Measurements from ENCODE around the gene RABL2B. TPM values are rescaled to one million over a fixed set of nuclear protein-coding genes. Genes with fewer than 3 reads are reported as not detected.
"Not testable (repeated sequence)": the region's sequence is repeated elsewhere in the genome, so short reads cannot be mapped to it uniquely, and the experiment has no call there.

Gene RABL2B
- 28.2 TPM for total RNA-seq

DNA sequence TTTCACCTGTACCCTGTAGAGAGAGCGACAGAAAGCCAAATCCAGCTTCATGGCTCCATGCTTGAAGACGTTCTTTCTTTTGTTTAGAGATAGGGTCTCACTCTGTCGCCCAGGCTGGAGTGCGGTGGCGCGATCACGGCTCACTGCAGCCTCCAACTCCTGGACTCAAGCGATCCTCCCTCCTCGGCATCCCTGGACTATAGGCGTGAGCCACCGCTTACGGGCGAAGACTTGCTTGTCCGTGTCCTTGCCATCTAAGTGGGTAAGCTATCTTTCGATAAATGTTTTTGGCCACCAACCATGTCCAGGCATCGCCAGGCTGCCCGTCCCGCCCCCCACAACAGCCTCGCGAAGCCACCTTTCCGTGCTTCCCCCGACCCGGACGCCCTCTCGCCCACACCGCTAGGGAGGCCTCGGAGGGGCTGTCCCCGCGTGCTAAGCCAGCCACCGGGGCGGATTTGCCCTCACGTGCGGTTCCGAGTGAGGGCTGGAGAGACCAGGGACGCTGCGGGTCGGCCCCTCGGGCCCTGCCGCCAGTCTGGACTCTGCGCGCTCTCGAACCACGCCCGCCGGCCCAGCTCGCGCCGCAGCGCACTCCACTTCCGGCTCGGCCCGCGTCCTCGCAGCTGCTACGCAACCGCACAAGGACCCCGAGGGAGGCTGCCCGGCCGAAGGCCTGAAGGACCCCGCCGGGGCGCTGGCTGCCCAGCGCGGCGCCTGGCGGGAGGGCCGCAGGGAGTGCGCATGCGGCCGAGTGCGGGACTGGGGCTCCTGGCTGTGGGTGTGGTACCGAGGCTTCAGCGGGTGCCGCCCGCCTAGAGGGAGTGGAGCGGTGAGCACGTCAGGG is at the start of gene RABL2B:
TSS of gene RABL2B (minus strand) at position 604 of the 847 bp plus-strand sequence. CDS start 1,342 bp downstream, outside the sequence.
- H3K27me3 ChIP-seq; H3K4me1 ChIP-seq; H3K9me3 ChIP-seq; H3K27ac ChIP-seq; intact Hi-C loops (cut with DNase I); H3K36me3 ChIP-seq: not testable (repeated sequence)
- peak; percentile 89 to 98 for DNase-seq (ENCODE audit: extremely low spot score in 2 of 2)
- H3K4me3 ChIP-seq, result peak within 1 kb of the TSS; percentile 51 to 53
- peak in 1 of 2 donors; percentile 54 for TF ChIP-seq POLR2AphosphoS5 (IDR thresholded peaks at IDR 0.05; ENCODE audit: insufficient read depth in 1 of 2, low read depth in 1 of 2)

DNA sequence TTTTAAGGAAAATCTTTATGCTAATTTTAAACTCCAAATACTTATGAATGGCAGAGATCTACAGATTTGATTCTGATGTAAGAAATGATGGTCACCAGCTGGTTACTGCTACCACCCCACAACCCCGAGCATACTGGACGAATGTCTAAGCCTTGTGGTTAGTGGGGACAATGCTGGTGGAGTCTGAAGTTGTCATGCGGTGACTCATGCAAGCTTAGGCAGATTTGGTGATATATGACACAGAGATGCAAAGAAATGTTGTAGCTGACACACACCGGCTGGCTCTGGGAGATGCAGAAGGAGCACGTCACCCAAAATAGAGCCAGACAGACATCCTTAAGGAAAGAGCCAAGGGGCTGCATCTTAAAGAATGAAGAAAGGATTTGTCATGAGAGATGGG is 3.5 kb upstream of the RABL2B start:
- H3K4me3 ChIP-seq; H3K4me1 ChIP-seq; H3K27ac ChIP-seq; DNase-seq (ENCODE audit: extremely low spot score in 2 of 2); H3K36me3 ChIP-seq; H3K27me3 ChIP-seq; intact Hi-C loops (cut with DNase I); H3K9me3 ChIP-seq: not testable (repeated sequence)

DNA sequence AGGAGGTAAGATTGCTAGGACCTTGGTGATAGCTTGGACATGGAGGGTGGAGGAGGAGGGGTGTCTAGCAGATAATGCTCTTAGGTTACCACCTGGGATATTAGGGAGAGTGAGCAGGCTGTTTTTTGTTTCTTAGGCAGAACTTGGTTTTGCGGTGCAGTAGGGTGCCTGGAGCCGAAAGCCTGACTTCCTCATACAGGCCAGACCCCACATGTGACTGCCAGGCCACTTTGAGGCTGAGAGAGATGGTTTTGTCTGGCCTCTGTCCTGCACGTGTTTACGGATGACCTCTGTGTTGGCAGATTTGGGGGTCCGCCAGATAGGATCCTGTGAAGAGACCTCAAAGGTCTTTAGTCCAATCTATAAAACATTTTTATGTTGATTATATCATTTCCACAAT is 1.9 kb upstream of the RABL2B start:
- H3K36me3 ChIP-seq; H3K27me3 ChIP-seq; DNase-seq (ENCODE audit: extremely low spot score in 2 of 2); H3K4me3 ChIP-seq; H3K4me1 ChIP-seq; H3K9me3 ChIP-seq; intact Hi-C loops (cut with DNase I); H3K27ac ChIP-seq: not testable (repeated sequence)

GRCh38 chr22:50783880-50784276 is 442 bp upstream of the RABL2B start:
- intact Hi-C loops (cut with DNase I); H3K27ac ChIP-seq; DNase-seq (ENCODE audit: extremely low spot score in 2 of 2); H3K27me3 ChIP-seq; H3K36me3 ChIP-seq; H3K4me1 ChIP-seq; H3K9me3 ChIP-seq: not testable (repeated sequence)
- H3K4me3 ChIP-seq, result peak overlapping the region; percentile 51 to 53

DNA sequence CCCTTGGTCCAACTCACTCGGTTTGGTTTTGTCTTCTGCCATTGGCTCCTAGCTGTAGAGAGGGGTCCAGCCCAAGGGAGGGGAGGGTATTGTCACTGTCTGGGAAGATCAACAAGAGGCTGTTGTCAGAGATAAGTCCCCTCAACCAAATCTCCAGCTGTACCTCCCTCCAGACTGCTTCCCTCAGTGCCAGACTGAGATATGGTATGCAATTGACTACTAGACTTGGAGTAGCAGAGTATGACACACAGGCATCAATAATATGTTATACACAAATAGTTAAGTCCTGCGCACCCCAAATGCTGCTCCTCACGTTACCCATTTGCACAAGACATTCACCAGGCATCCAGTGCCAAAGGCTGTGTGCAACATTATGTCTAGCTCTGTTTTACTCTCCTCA is 1.2 kb downstream of the RABL2B start:
- H3K4me3 ChIP-seq; intact Hi-C loops (cut with DNase I); H3K27ac ChIP-seq; H3K27me3 ChIP-seq; H3K36me3 ChIP-seq; DNase-seq (ENCODE audit: extremely low spot score in 2 of 2); H3K4me1 ChIP-seq; H3K9me3 ChIP-seq: not testable (repeated sequence)

DNA sequence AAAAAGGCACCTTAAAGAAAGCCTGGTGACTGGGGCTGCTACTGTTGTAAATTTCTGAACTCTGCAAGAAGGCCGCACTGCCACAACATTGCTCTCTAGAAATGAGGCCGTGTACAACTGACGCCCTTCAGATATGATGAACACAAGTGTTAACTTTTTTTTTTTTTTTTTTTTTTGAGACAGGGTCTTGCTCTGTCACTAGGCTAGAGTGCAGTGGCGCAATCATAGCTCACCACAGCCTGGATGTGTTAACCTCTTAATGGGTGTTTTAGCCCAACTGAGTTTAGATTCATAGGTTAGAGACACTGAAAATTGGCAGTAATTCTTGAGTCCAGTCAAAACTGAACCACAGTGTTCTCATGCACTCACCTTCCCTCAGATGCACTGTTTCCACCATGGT is 3.2 kb downstream of the RABL2B start:
- H3K4me1 ChIP-seq; H3K27me3 ChIP-seq; H3K36me3 ChIP-seq; intact Hi-C loops (cut with DNase I); H3K4me3 ChIP-seq; DNase-seq (ENCODE audit: extremely low spot score in 2 of 2); H3K27ac ChIP-seq; H3K9me3 ChIP-seq: not testable (repeated sequence)

DNA sequence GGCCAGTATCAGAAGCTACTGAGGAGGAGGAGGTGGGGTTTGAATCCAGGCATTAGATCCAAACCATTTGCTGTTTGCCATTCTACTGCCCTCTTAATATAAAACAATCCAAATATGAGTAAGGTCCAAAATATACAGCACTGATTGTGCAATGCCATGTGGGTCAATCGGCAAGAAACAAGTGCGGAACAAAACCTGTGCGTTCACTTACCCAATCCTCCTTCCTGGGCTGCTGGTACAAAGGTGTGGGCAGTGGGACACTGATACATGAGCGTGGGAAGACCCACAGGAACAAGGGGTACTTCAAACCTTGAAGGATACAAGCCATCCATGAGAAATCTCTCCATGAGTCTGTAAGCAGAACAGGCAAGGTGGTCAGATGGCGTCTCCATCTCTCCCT is 5.8 kb downstream of the RABL2B start:
- intact Hi-C loops (cut with DNase I); H3K9me3 ChIP-seq; H3K36me3 ChIP-seq: not testable (repeated sequence)

GRCh38 chr22:50775132-50775531 is 8.3 kb downstream of the RABL2B start:
- H3K27ac ChIP-seq; H3K4me3 ChIP-seq; DNase-seq (ENCODE audit: extremely low spot score in 2 of 2): not testable (repeated sequence)

More for the DNA sequence above, 5.8 kb downstream of the RABL2B start:
- DNase-seq (ENCODE audit: extremely low spot score in 2 of 2); H3K27me3 ChIP-seq; H3K4me3 ChIP-seq; H3K27ac ChIP-seq; H3K4me1 ChIP-seq: not testable (repeated sequence)

GRCh38 chr22:50764288-50764687 is 19.1 kb downstream of the RABL2B start:
- H3K9me3 ChIP-seq; H3K4me1 ChIP-seq; H3K4me3 ChIP-seq; intact Hi-C loops (cut with DNase I); DNase-seq (ENCODE audit: extremely low spot score in 2 of 2); H3K27me3 ChIP-seq; H3K27ac ChIP-seq; H3K36me3 ChIP-seq: not testable (repeated sequence)

More at GRCh38 chr22:50775132-50775531, 8.3 kb downstream of the RABL2B start:
- H3K9me3 ChIP-seq; H3K27me3 ChIP-seq; H3K36me3 ChIP-seq; intact Hi-C loops (cut with DNase I); H3K4me1 ChIP-seq: not testable (repeated sequence)

DNA sequence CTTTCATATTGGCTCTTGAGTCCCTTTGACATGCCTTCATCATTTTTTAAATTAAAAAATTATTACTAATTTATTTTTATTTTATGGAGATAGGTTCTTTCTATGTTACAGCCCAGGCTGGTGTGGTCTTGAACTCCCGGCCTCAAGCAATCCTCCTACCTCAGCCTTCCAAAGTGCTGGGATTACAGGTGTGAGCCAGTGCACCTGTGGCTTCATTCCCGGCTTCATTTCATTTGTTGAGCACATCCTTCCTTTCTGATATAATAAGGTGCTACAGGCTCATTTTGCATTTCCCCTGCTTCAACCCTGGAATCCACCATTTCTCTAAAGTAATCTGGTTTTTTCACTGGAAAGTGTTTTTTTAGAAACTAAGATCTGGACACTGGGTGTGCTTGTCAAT is 21.6 kb downstream of the RABL2B start:
- H3K4me1 ChIP-seq; H3K9me3 ChIP-seq; H3K4me3 ChIP-seq; DNase-seq (ENCODE audit: extremely low spot score in 2 of 2); intact Hi-C loops (cut with DNase I); H3K36me3 ChIP-seq; H3K27ac ChIP-seq; H3K27me3 ChIP-seq: not testable (repeated sequence)

GRCh38 chr22:50759597-50760341 is 23.7 kb downstream of the RABL2B start:
- H3K36me3 ChIP-seq; H3K4me1 ChIP-seq; H3K27me3 ChIP-seq; intact Hi-C loops (cut with DNase I); H3K27ac ChIP-seq; H3K4me3 ChIP-seq; DNase-seq (ENCODE audit: extremely low spot score in 2 of 2); H3K9me3 ChIP-seq: not testable (repeated sequence)
